GM21717 (cell line): ENCODE data around the gene CDC37L1.

Source experiments
- ATAC-seq: cut with Tn5 transposase; IDR thresholded peaks from one replicate; pipeline ENCODE4 v1.9.1; 2021; ENCODE audit warnings: mild to moderate bottlenecking, moderate library complexity; ENCODE audit not compliant: unreplicated experiment

The CDC37L1 gene

DNA sequence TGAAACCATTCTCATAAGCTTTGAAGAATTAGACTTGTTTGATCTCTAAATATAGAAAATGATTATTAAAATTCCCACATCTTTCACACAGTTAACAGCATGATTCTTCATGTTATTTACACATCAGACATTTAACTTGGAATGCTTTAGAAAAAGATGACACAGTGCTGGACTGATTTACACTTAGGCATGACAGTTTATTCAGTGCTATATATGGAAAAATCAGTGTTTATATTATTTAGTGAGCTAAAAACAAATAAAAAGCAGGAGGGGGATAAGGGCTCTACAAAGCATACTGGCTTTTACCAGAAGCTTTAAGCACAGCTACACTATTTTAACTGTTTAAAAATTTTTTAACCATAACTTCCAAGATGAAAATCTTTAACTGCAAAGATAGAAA lies 30.0 kb downstream of the CDC37L1 start:
- ATAC-seq, result no peak

DNA sequence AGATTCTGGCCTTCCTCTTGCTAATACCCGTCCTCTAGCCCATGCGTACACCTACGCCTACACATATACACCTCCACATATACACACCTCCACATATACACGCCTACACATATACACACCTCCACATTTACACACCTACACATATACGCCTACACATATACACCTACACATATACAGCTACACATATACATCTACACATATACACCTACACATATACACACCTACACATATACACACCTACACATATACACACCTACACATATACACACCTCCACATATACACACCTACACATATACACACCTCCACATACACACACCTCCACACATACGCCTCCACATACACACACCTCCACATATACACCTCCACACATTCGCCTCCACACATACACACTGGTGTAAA lies 34.5 kb downstream of the CDC37L1 start:
- no peak for ATAC-seq

DNA sequence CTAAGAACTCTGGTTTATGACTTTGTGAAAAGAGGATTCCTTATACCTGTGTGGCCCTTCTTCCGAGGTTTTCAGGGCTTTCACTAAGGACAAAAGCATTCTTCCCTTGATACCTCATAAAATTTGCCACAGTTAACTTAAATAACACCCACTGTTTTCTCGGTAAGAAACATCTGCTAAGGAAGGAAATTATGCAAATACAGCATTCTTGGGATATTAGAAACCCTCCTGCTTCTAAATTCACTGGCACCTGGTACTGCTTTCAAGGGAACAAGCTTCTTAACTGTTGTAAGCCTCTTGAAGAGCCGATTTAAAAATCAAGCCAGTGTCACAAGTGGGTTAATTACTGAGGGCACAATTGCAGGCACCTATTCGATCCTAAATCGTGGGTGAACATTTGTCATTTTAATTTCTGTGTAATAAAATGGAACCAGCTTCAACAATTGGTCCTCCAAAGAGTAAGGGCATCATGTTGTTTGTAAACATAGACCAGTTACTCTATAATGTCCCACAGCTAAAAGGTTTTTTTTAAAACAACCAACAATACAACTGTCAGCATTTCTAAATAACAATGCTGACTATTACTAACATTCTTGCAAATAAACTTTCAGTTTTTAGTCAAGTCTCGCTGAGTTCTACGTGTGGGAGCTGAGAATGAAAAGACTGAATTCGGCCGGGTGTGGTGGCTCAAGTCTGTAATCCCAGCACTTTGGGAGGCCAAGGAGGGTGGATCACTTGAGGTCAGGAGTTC lies 35.1 kb downstream of the CDC37L1 start:
- no peak for ATAC-seq

DNA sequence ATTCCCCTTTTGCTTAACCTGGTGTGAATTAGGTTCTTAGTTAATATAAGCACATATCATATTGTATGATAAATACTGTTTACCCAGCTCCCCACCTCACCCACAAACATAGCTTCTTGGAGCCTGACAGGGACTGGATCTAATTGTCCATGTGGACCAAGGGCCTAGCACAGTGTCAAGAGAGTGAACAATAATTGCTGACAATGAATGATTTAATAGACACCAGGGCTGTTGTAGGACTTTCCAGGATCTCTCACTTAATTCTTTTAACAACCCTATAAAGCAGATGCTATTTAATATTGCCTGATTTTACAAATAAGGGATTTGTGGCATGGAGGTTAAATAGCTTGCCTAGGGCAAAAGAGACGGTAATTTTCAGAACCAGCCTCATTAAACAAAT lies 36.8 kb downstream of the CDC37L1 start:
- no peak for ATAC-seq

DNA sequence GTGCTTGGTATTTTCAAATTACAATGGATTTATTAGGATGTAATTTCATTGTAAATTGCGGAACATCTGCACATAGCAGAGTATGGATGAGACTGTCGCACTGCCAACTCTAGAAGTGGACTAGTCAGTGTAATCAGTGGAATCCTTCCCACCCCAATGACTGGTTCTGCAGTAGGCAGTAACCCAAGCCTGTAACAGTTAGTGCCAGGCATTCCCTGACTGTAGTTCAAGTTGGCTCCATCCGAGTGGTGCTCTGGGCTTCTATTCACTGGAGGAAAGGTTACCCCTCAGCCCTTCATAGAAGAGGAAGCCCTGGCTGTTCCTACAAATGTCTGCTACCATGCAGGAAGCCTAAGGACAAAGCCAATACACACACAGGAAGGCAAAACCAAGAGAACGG lies 38.4 kb downstream of the CDC37L1 start:
- no peak for ATAC-seq

DNA sequence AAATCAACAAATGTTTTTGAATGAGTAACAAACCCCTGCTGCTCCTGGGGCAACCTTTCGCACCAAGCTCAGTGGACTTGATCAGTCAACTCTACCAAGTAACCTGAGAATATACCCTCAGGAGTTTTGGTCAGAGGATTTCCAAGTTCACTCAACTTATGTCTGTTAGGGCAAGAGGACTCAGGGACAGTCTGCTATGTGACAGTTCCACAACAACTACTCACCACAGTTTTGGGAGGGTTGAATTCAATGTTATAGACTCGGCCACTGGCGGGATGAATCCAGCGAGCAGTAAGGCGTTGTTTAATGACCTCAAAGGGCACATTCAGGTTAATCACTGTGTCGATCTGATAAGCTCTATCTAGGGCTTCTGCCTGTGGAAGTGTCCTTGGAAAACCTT lies 39.5 kb downstream of the CDC37L1 start:
- ATAC-seq, result no peak

DNA sequence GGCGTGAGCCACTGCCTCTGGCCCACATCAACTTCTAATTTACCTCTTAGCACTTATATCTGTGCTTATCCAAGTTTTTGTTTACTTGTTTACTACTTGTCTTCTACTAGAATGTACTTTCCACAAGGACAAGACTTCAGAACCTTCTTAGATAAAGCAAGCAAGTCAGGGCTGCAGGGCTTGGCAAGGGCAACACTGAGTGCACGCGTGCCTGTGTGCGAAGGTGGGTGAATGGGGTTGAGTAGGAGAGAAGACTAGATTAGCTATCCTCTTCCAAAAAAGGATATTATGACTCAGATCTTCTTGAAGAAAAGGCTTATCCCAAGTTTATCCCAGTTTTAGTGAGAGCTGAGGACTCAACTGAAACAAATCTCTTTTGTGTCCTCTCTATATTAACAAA lies 42.4 kb downstream of the CDC37L1 start:
- no peak for ATAC-seq

DNA sequence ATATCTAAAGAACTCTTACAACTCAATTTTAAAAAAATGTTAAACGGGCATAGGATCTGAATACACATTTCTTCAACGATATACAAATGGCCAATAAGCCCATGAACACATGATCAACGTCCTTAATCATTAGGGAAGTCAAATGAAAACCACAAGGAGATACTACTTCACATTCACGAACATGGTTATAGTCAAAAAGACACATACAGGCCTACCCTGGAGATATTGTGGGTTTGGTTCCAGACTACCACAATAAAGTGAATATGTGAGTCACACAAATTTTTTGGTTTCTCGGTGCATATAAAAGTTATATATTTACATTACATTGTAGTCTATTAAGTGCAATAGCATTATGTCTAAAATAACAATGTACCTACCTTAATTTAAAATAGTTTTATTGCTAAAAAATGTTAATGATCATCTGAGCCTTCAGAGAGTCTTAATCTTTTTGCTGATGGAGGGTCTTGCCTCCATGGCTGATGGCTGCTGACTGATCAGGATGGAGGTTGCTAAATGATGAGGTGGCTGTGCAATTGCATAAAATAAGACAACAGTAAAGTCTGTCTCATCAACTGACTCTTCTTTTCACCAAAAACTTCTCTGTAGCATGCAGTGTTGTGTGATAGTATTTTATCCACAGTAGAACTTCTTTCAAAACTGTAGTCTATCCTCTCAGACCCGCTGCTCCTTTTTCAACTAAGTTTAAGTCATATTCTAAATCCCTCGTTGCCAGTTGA lies 46.5 kb downstream of the CDC37L1 start:
- no peak for ATAC-seq

DNA sequence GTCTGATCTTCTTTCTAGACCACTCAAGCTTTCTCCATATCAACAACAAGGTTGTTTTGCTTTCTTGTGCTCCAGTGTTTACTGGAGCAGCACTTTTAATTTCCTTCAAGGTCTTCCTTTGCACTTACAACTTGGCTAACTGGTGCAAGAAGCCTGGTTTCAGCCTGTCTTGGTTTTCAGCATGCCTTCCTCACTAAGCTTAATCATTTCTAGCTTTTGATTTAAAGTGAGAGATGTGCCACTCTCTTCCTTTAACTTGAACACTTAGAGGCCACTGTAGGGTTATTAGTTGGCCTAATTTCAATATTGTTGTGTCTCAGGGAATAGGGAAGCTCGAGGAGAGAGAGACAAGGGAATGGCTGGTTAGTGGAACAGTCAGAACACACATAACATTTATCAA lies 48.2 kb downstream of the CDC37L1 start:
- ATAC-seq, result no peak

DNA sequence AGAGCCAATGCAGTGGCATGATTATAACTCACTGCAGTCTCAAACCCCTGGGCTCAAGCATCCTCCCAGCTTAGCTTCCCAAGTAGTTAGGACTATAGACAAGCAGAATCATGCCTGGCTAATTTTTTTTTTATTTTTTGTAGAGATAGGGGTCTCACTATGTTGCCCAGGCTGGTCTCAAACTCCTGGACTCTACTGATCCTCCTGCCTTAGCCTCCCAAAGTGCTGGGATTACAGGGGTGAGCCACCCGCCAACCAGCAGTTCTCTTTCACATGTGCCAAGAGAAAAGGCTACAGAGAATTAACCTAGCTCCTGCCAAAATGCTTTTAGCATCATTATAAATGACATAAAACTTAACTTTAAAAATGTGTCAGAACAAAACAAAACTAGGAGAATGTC lies 53.5 kb downstream of the CDC37L1 start:
- ATAC-seq, result no peak

DNA sequence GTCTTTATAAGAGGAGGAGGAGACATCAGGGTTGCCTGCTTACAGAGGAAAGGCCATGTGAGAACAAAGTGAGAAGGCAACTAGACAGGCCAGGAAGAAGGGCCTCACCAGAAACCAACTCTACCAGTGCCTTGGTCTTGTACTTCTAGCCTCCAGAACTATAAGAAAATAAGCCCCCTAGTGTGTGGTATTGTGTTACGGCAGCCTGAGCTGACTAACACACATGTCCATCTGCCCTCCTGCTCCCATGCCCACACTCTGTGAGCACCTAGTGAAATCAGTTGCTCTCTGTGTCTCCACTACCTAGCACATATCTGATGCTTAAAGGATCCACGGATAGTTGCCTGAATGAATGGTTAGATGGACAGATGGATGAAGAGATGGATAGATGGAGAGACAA lies 54.8 kb downstream of the CDC37L1 start:
- no peak for ATAC-seq

DNA sequence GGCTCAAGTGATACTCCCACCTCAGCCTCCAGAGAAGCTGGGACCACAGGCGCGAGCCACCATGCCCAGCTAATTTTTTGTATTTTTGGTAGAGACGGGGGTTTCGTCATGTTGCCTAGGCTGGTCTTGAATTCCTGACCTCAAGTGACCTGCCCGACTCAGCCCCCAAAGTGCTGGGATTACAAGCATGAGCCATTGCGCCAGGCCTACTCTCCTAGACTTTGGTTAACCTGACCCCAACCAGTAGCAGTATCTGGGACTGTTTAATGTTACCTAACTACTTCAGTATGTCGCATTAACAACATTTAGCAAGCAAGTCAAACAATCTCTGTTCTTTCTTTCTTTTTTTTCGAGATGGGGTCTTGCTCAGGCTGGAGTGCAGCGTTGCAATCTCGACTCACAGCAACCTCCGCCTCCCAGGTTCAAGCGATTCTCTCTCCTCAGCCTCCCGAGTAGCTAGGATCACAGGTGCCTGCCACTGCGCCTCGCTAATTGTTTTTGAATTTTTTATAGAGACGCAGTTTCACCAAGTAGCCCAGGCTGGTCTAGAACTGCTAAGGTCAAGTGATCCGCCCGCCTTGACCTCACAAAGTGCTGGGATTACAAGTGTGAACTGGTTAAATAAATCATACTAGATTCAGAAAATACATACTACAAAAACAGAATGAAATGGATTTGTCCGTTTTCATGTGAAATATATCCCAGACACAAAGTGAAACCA lies 59.7 kb downstream of the CDC37L1 start:
- ATAC-seq, result no peak

DNA sequence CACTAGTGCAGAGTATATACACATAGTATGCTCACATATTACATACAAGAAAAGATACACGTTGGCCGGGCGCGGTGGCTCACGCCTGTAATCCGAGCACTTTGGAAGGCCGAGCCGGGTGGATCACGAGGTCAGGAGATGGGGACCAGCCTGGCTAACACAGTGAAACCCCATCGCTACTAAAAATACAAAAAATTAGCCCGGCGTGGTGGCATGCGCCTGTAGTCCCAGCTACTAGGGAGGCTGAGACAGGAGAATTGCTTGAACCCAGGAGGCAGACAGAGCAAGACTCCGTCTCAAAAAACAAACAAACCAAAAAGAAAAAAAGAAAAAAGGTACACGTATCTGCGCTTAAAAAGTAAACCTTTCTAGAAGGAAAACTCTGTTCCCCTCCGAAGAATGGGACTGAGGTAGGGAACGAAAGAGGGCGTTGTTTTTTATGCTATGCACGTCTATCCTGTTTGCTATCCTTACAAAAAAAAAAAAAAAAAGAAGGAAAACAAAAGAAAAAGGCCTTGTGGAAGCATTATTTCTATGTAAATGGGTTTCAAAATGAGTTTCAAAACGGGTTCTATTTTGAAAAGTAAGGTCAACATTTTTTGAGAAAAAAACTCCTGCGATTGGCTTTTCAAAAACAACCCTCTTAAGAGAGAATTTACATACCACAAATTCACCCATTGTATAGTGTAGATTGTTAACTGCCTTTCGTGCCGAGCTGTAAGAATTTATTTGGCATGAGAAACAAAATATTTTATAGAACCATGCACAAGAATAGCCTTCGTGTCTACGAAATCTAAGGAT lies 60.4 kb downstream of the CDC37L1 start:
- ATAC-seq, result no peak

DNA sequence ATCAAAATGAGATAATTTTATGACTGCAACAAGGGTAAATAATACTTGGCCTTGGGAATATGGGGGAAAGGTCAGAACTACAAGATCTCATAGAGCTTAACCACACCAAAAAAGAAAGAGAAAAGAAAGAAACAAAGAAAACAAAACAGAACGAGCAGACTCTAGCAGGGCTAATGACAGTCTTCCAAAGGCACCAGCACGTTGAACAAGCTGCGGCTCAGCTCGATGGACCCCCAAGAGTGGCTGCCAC lies 60.9 kb downstream of the CDC37L1 start:
- no peak for ATAC-seq

DNA sequence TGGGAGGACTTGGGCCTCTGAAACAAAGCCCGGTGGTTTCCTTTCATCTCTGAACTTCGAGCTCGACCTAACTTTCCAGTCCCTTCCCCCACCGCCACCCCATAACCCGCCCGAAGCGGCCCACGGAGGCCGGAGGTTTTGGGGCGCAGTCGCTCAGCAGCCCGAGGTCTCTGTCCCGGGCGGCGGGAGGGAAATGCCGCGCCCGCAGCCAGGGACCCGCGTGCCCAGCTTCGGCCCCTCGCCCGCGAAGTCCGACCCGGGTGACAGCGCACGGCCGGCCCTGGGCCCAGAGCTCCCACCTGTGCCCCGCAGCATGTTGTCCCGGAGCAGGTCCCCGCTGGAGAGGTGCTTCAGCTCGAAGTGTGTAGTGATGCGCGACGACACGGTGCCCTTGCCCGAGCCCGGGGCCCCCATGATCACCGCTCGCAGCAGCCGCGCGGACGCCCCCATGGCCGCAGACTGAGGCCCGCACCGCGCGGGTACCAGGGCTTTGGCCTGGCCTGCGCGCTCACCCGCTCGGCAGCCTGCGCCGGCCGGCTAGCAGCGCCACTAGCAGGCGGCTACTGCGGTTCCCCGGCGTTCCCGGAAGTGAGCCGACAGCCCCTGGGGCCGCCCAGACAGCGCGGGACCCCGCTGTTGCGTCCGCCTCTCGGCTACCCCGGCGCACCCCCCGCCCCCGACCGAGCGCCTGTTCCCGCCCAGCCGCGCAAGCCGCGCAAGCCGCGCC lies 61.4 kb downstream of the CDC37L1 start, which contains the start of gene AK3:
Gene AK3 (minus strand): TSS at position 565 of the 727 bp plus-strand sequence. CDS start 115 bp downstream, at position 450.
- ATAC-seq, result peak; percentile 87

DNA sequence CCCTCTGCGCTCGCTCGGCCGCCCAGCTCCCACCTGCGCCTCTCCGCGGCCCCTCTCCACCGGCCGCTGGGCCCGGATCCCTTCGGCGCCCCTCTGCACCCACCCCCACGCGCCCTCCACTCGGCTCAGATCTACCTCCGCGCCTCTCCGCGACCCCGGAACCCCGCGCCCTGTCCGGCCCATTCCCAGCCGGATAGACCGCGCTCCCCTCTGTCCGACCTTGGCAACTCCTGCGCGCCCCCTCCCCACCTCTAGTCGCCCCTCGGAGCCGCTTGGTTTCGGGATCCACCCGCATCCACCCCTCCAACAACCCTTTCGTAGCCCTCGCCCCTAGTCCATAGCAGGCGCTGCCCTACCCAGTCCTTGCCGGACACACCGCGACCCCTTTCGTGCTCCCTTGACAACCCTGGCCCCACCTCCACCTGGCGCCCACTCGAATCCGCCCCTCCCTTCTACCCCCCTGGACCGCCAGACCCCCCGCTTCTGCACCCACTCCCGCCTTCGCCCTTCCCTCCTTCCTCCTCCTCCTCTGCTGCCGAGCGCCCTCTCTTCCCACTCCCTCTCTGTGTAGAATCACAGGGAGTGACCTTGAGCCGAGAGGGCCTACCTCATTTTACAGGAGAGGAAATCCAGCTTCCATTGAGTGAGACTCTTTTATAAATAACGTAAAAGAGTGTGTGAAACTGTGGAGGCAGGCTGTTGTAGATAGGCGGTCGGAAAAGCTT lies 62.2 kb downstream of the CDC37L1 start:
- ATAC-seq, result peak; percentile 10

DNA sequence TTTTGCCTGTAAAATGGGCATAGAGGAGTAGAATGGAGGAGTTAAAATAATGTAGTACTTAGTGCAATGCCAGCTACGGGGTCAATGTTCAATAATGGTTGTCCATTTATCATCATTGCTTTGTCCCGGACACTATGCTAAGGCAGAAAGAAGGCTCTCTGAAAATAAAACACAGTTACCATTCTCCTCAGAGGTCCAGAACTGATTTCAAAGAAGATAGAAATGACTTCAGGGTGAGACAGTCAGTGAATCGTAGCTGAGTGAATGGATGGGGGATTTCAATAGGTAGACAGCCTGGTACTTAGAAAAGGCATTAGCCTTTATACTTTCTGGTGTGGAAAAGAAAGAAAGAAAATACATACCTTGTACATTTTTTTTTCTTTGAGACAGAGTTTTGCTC lies 62.9 kb downstream of the CDC37L1 start:
- no peak for ATAC-seq

DNA sequence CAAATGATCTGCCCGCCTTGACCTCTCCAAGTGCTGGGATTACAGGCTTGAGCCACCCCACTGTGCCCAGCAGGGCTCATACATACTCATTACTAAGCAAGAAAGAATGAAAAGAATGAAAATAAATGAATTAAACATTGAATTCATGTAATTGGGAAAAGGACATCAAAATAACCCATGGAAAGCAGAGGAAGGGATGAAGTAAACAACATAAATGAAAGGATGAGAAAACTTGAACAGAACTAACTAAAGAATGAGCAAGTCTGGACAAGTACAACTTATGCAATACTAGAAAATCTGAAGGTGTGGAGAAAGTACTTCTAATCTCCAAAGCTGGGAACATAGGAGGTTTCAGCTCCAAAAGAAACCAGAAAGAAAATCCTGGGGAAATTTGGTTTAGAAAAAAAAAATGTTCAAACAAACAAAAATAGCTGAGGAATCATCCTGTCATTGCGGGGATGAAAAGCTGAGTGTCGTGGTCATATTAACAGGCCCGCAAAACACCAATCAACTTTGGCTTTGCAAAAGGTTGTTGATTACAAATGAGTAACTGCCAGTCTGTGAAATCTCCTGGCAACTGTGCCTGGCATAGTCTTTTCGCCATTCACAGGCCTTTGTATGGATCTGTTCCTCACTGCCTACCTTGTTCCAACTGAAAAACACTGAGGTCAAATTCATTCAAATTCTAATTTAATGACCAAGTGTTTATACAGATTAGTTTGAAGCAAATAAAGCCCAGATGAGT lies 63.9 kb downstream of the CDC37L1 start:
- no peak for ATAC-seq
